ENCODE data around the gene PKN2.
A peak's percentile ranks its signal among the peaks of the same experiment; 100 is the strongest.
"Not testable (repeated sequence)": the region's sequence is repeated elsewhere in the genome, so short reads cannot be mapped to it uniquely, and the experiment has no call there.

PKN2 gene

GRCh38 chr1:88678405-88678804 lies 5.7 kb upstream of the PKN2 start:
- no peak for FAIRE-seq
- no peak for DNase-seq (ENCODE audit: low spot score)

GRCh38 chr1:88680471-88680870 lies 3.6 kb upstream of the PKN2 start:
- DNase-seq (ENCODE audit: low spot score) (no peak), FAIRE-seq (peak; percentile 17)

GRCh38 chr1:88680911-88681622 lies 3.0 kb upstream of the PKN2 start:
- DNase-seq (ENCODE audit: low spot score) (no peak), FAIRE-seq (peak; percentile 79)

GRCh38 chr1:88684482-88685258 lies 597 bp downstream of the PKN2 start:
- FAIRE-seq (peak; percentile 24), DNase-seq (ENCODE audit: low spot score) (peak; percentile 62)

- DNase-seq (ENCODE audit: low spot score), result no peak
- FAIRE-seq, result no peak
Measured at GRCh38 chr1:88685259-88685620, 1.2 kb downstream of the PKN2 start.

- FAIRE-seq, result no peak
- DNase-seq (ENCODE audit: low spot score), result no peak
Measured at GRCh38 chr1:88691540-88691939, 7.5 kb downstream of the PKN2 start.

- DNase-seq (ENCODE audit: low spot score) (no peak), FAIRE-seq (no peak)
Measured at GRCh38 chr1:88695781-88696180, 11.7 kb downstream of the PKN2 start.

GRCh38 chr1:88697503-88697902 lies 13.4 kb downstream of the PKN2 start:
- FAIRE-seq (no peak), DNase-seq (ENCODE audit: low spot score) (no peak)

GRCh38 chr1:88698140-88698539 lies 14.1 kb downstream of the PKN2 start:
- FAIRE-seq (no peak), DNase-seq (ENCODE audit: low spot score) (no peak)

- DNase-seq (ENCODE audit: low spot score) (no peak), FAIRE-seq (no peak)
Measured at GRCh38 chr1:88698764-88699163, 14.7 kb downstream of the PKN2 start.

- DNase-seq (ENCODE audit: low spot score) (no peak), FAIRE-seq (no peak)
Measured at GRCh38 chr1:88700425-88701013, 16.4 kb downstream of the PKN2 start.

- FAIRE-seq, result no peak
- no peak for DNase-seq (ENCODE audit: low spot score)
Measured at GRCh38 chr1:88701275-88701674, 17.2 kb downstream of the PKN2 start.

- not testable (repeated sequence) for FAIRE-seq; DNase-seq (ENCODE audit: low spot score)
Measured at GRCh38 chr1:88701793-88702192, 17.7 kb downstream of the PKN2 start.

GRCh38 chr1:88708011-88708410 lies 23.9 kb downstream of the PKN2 start:
- FAIRE-seq, result no peak
- DNase-seq (ENCODE audit: low spot score), result no peak

- not testable (repeated sequence) for DNase-seq (ENCODE audit: low spot score); FAIRE-seq
Measured at GRCh38 chr1:88712907-88713306, 28.8 kb downstream of the PKN2 start.

- FAIRE-seq; DNase-seq (ENCODE audit: low spot score): not testable (repeated sequence)
Measured at GRCh38 chr1:88716571-88716970, 32.5 kb downstream of the PKN2 start.

GRCh38 chr1:88722492-88722891 lies 38.4 kb downstream of the PKN2 start:
- no peak for DNase-seq (ENCODE audit: low spot score)
- no peak for FAIRE-seq

GRCh38 chr1:88726697-88727096 lies 42.6 kb downstream of the PKN2 start:
- DNase-seq (ENCODE audit: low spot score) (no peak), FAIRE-seq (no peak)

- no peak for DNase-seq (ENCODE audit: low spot score)
- FAIRE-seq, result no peak
Measured at GRCh38 chr1:88727205-88727604, 43.1 kb downstream of the PKN2 start.

GRCh38 chr1:88729297-88729696 lies 45.2 kb downstream of the PKN2 start:
- FAIRE-seq (no peak), DNase-seq (ENCODE audit: low spot score) (no peak)

- DNase-seq (ENCODE audit: low spot score) (no peak), FAIRE-seq (no peak)
Measured at GRCh38 chr1:88730132-88730675, 46.1 kb downstream of the PKN2 start.

GRCh38 chr1:88730995-88731394 lies 46.9 kb downstream of the PKN2 start:
- DNase-seq (ENCODE audit: low spot score) (no peak), FAIRE-seq (no peak)
